HCT116 (cell line): ENCODE results near the gene GMDS. TPM values are rescaled to one million over a fixed set of nuclear protein-coding genes. Genes with fewer than 3 reads are reported as not detected.

Experiments
- ATAC-seq: fragments of 200-7000 bp; cut with Tn5 transposase; 2 replicates; pipeline ENCODE4 v1.9.1; 2020; ENCODE audit warnings: mild to moderate bottlenecking, moderate library complexity
- BruUV-seq: library from RNA; stranded (reverse); fragments of 400-500 nt; replicated peaks from 2 replicates; lab custom pipeline; 2021; lab: Mats Ljungman, UMichigan
- CTCF ChIA-PET: fragments of 300-600 bp; sonication (Branson Sonifier 250); formaldehyde crosslinking; loops from one replicate; lab custom pipeline; 2021; ENCODE audit warnings: antibody characterized with exemption; lab: Charles Lee
- POLR2A ChIA-PET: fragments of 300-600, 350-600 bp; sonication (Branson Sonifier 250); formaldehyde crosslinking; loops from one replicate; lab custom pipeline; 2021; ENCODE audit warnings: antibody characterized with exemption; lab: Charles Lee
- RAD21 ChIA-PET, 2 experiments: fragments of 300-600 bp; sonication (Branson Sonifier 250); formaldehyde crosslinking; loops; one replicate each; lab custom pipeline; 2023; ENCODE audit warnings: low total read pairs in 2 of 2; ENCODE audit not compliant: uncharacterized antibody in 2 of 2, unreplicated experiment in 2 of 2, low non-redundant PET in 1 of 2; lab: Charles Lee
- DNase-seq: peaks from one replicate; pipeline ENCODE4 v3.0.0-alpha.2; 2010; ENCODE audit warnings: low read depth, low spot score
- H2AFZ ChIP-seq: fragments of 200-600 bp; shearing (Covaris generic), sonication (generic); 2 replicates; pipeline ENCODE4 v1.6.1; 2017; ENCODE audit warnings: low read depth, mixed run types, mixed read lengths, antibody characterized with exemption, low read length; ENCODE audit not compliant: poor library complexity, severe bottlenecking
- H3K27ac ChIP-seq: 2 replicates; pipeline ENCODE4 v1.5.1; 2012; ENCODE audit warnings: low read depth, low read length
- H3K27me3 ChIP-seq: fragments of 200-600 bp; sonication (generic); 2 replicates; pipeline ENCODE4 v1.6.1; 2016; ENCODE audit warnings: mixed run types, low read length, mixed read lengths; ENCODE audit not compliant: insufficient read depth
- H3K36me3 ChIP-seq, 2 experiments: fragments of 200-500 bp in 1 of 2; fragments of 200-600 bp in 1 of 2; sonication (Bioruptor generic) in 1 of 2; sonication (generic) in 1 of 2; 2 replicates each; pipeline versions ENCODE4 v1.5.1 to v1.6.1; 2014 to 2016; ENCODE audit warnings: low read length in 2 of 2, inconsistent platforms in 1 of 2, mixed read lengths in 1 of 2, mixed run types in 1 of 2; ENCODE audit not compliant: insufficient read depth in 2 of 2, control insufficient read depth in 1 of 2
- H3K4me1 ChIP-seq, 2 experiments: fragments of 200-600 bp in 1 of 2; sonication (generic) in 1 of 2; 2 replicates each; pipeline versions ENCODE4 v1.5.1 to v1.6.1; 2012 to 2017; ENCODE audit warnings: low read length in 2 of 2, inconsistent platforms in 1 of 2, mild to moderate bottlenecking in 1 of 2, mixed read lengths in 1 of 2, mixed run types in 1 of 2, moderate library complexity in 1 of 2; ENCODE audit not compliant: insufficient read depth in 2 of 2, control insufficient read depth in 1 of 2
- H3K4me2 ChIP-seq: fragments of 200-600 bp; sonication (generic); 2 replicates; pipeline ENCODE4 v1.6.1; 2017; ENCODE audit warnings: mixed run types, low read length, mixed read lengths
- H3K4me3 ChIP-seq, 2 experiments: fragments of 200-600 bp in 1 of 2; sonication (generic) in 1 of 2; replicated peaks in 1 of 2; 2 replicates each; pipeline ENCODE4 v1.5.1; 2011 to 2016; ENCODE audit warnings: low read length in 2 of 2, control low read depth in 1 of 2, low read depth in 1 of 2, mild to moderate bottlenecking in 1 of 2, mixed read lengths in 1 of 2, mixed run types in 1 of 2
- H3K79me2 ChIP-seq: fragments of 200-600 bp; sonication (generic); 2 replicates; pipeline ENCODE4 v1.6.1; 2017; ENCODE audit warnings: mild to moderate bottlenecking, mixed run types, low read length, moderate library complexity, mixed read lengths; ENCODE audit not compliant: insufficient read depth
- H3K9ac ChIP-seq: fragments of 200-600 bp; sonication (generic); 2 replicates; pipeline ENCODE4 v1.6.1; 2016; ENCODE audit warnings: low read length, mixed read lengths
- H3K9me2 ChIP-seq: fragments of 200-600 bp; sonication (generic), shearing (Covaris generic); 2 replicates; pipeline ENCODE4 v1.6.1; 2017; ENCODE audit warnings: mixed run types, mild to moderate bottlenecking, moderate library complexity; ENCODE audit not compliant: insufficient read depth
- H3K9me3 ChIP-seq, 2 experiments: fragments of 200-500 bp in 1 of 2; fragments of 200-600 bp in 1 of 2; sonication (Bioruptor generic) in 1 of 2; sonication (generic) in 1 of 2; 2 replicates each; pipeline ENCODE4 v1.6.1; 2014 to 2017; ENCODE audit warnings: low read length in 2 of 2, mixed read lengths in 2 of 2, inconsistent platforms in 1 of 2, low read depth in 1 of 2, mild to moderate bottlenecking in 1 of 2, mixed run types in 1 of 2, moderate library complexity in 1 of 2; ENCODE audit not compliant: control insufficient read depth in 1 of 2, insufficient read depth in 1 of 2
- H4K20me1 ChIP-seq: fragments of 200-600 bp; sonication (generic), shearing (Covaris generic); 2 replicates; pipeline ENCODE4 v1.6.1; 2017; ENCODE audit warnings: mixed run types, mild to moderate bottlenecking, moderate library complexity; ENCODE audit not compliant: insufficient read depth
- CEBPB ChIP-seq: IDR thresholded peaks from 2 replicates; pipeline ENCODE4 v1.6.1; 2012; ENCODE audit warnings: low read depth
- CTCF ChIP-seq, 3 experiments: fragments of 200-600 bp in 1 of 3; sonication (generic) in 1 of 3; IDR thresholded peaks in 2 of 3; conservative IDR thresholded peaks in 1 of 3; 2 replicates each; pipeline ENCODE4 v1.5.1; 2012 to 2017; ENCODE audit warnings: low read depth in 2 of 3, low read length in 2 of 3, antibody characterized with exemption in 1 of 3, borderline replicate concordance in 1 of 3, control low read depth in 1 of 3, mild to moderate bottlenecking in 1 of 3, mixed read lengths in 1 of 3, mixed run types in 1 of 3, moderate library complexity in 1 of 3; ENCODE audit not compliant: insufficient read depth in 1 of 3
- ELF1 ChIP-seq: IDR thresholded peaks from 2 replicates; pipeline ENCODE4 v1.6.1; 2012; ENCODE audit warnings: low read depth, borderline replicate concordance
- FOSL1 ChIP-seq: IDR thresholded peaks from 2 replicates; pipeline ENCODE4 v1.6.1; 2012; ENCODE audit warnings: low read depth
- RAD21 ChIP-seq: IDR thresholded peaks from 2 replicates; pipeline ENCODE4 v1.6.1; 2012; ENCODE audit warnings: low read depth, mild to moderate bottlenecking
- SRF ChIP-seq: IDR thresholded peaks from 2 replicates; pipeline ENCODE4 v1.6.1; 2012; ENCODE audit warnings: low read depth
- TCF7L2 ChIP-seq: IDR thresholded peaks from 2 replicates; pipeline ENCODE4 v1.7.0; 2011; ENCODE audit warnings: borderline replicate concordance, inconsistent platforms; ENCODE audit not compliant: insufficient read depth, insufficient read length; ENCODE audit errors: extremely low read depth
- YY1 ChIP-seq: IDR thresholded peaks from 2 replicates; pipeline ENCODE4 v1.6.1; 2011; ENCODE audit warnings: low read length, low read depth, moderate library complexity, mild to moderate bottlenecking; ENCODE audit not compliant: insufficient replicate concordance; ENCODE audit errors: extremely low read depth
- ZFX ChIP-seq: fragments of 450-650 bp; IDR thresholded peaks from 2 replicates; pipeline ENCODE4 v1.6.1; 2017
- intact Hi-C: fragments of 100-400 bp; cut with micrococcal nuclease; formaldehyde crosslinking; loops from 2 replicates; pipeline ENCODE4 v1.10.0; 2022
- total RNA-seq: library from RNA; stranded (reverse); gene quantifications from one replicate; pipeline ENCODE4 v1.2.1, GENCODE V29; 2021; ENCODE audit not compliant: unreplicated experiment
- TF ChIP-seq, protein P1 (sequence below): IDR thresholded peaks from 2 replicates; pipeline ENCODE4 v1.6.1; 2012
- TF ChIP-seq, protein P2 (sequence below): IDR thresholded peaks from 2 replicates; pipeline ENCODE4 v1.6.1; 2012; ENCODE audit warnings: low read depth
- TF ChIP-seq, protein P3 (sequence below): IDR thresholded peaks from 2 replicates; pipeline ENCODE4 v1.6.1; 2011; ENCODE audit warnings: mild to moderate bottlenecking, low read length, moderate library complexity; ENCODE audit not compliant: insufficient replicate concordance; ENCODE audit errors: extremely low read depth

GMDS gene
- total RNA-seq, 1 experiment from 2014 or later = 34.4 TPM

DNA sequence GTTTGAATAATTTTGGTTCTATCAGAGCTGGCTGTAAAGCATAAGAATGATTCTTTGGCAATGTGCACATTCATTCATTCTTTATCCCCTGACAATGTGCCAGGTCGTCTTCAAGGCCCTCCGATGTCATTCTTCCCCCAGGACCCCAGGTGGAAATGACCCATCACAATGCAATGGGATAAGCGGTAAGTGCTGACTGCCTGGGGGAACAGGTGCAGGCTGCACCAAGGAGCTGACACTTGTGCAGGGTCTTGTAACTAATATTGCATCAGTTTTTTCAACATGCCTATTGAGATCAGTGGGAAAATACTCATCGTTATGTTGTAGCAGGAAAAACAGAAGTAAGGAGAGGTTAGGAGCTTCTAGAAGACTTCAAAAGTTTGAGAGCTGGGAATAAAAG is 530.1 kb downstream of the GMDS start:
- RAD21 ChIA-PET = no interaction called here

GRCh38 chr6:1714654-1715053 is 530.8 kb downstream of the GMDS start:
- H3K79me2 ChIP-seq = no peaks in the 10 kb centered on the region
- H3K27ac ChIP-seq = no peak overlapping the region
- H3K9me2 ChIP-seq = no peaks in the 10 kb centered on the region
- H3K4me1 ChIP-seq = peaks cover 0 to 9% of the 10 kb centered on the region in 2 experiments; a peak in 1 of 4 replicates
- H3K9me3 ChIP-seq = no peaks in the 10 kb centered on the region
- H3K4me2 ChIP-seq = no peak overlapping the region
- no peak for ATAC-seq
- BruUV-seq = no TSS peak
- no peak for DNase-seq
- H3K4me3 ChIP-seq = no peak overlapping the region
- no peaks in the 10 kb centered on the region for H3K36me3 ChIP-seq
- H3K9ac ChIP-seq = no peak overlapping the region
- no peaks in the 10 kb centered on the region for H3K27me3 ChIP-seq
- H4K20me1 ChIP-seq = no peaks in the 10 kb centered on the region
- ChIA-PET CTCF (no interaction called here), POLR2A (no interaction called here), RAD21 (no interaction called here)
- H2AFZ ChIP-seq = no peak overlapping the region
- intact Hi-C loops = no loop called here
- TF ChIP-seq YY1 (no peak), ELF1 (no peak), CTCF (IDR thresholded peaks at IDR 0.05 in 2 of 3, conservative IDR thresholded peaks at IDR 0.05 in 1 of 3; ENCODE audit: borderline replicate concordance in 1 of 3, insufficient read depth in 1 of 3, low read depth in 2 of 3, low read length in 2 of 3) (no peak), FOSL1 (no peak), RAD21 (no peak), SRF (no peak)
- TF ChIP-seq, protein P1, sequence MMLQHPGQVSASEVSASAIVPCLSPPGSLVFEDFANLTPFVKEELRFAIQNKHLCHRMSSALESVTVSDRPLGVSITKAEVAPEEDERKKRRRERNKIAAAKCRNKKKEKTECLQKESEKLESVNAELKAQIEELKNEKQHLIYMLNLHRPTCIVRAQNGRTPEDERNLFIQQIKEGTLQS = no peak
- TF ChIP-seq, protein P2, sequence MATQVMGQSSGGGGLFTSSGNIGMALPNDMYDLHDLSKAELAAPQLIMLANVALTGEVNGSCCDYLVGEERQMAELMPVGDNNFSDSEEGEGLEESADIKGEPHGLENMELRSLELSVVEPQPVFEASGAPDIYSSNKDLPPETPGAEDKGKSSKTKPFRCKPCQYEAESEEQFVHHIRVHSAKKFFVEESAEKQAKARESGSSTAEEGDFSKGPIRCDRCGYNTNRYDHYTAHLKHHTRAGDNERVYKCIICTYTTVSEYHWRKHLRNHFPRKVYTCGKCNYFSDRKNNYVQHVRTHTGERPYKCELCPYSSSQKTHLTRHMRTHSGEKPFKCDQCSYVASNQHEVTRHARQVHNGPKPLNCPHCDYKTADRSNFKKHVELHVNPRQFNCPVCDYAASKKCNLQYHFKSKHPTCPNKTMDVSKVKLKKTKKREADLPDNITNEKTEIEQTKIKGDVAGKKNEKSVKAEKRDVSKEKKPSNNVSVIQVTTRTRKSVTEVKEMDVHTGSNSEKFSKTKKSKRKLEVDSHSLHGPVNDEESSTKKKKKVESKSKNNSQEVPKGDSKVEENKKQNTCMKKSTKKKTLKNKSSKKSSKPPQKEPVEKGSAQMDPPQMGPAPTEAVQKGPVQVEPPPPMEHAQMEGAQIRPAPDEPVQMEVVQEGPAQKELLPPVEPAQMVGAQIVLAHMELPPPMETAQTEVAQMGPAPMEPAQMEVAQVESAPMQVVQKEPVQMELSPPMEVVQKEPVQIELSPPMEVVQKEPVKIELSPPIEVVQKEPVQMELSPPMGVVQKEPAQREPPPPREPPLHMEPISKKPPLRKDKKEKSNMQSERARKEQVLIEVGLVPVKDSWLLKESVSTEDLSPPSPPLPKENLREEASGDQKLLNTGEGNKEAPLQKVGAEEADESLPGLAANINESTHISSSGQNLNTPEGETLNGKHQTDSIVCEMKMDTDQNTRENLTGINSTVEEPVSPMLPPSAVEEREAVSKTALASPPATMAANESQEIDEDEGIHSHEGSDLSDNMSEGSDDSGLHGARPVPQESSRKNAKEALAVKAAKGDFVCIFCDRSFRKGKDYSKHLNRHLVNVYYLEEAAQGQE = no peak

More for the DNA sequence above, 530.1 kb downstream of the GMDS start:
- ChIA-PET POLR2A (no interaction called here), CTCF (no interaction called here)
- Histone ChIP-seq H3K9ac (no peak overlapping the region), H3K4me2 (no peak overlapping the region), H3K27ac (no peak overlapping the region), H3K27me3 (no peaks in the 10 kb centered on the region), H3K4me1 (peaks cover 0 to 9% of the 10 kb centered on the region in 2 experiments; a peak in 1 of 4 replicates), H4K20me1 (no peaks in the 10 kb centered on the region), H3K36me3 (no peaks in the 10 kb centered on the region), H3K9me3 (no peaks in the 10 kb centered on the region), H3K79me2 (no peaks in the 10 kb centered on the region), H2AFZ (no peak overlapping the region), H3K4me3 (no peak overlapping the region), H3K9me2 (no peaks in the 10 kb centered on the region)
- ATAC-seq (no peak), DNase-seq (no peak)
- intact Hi-C loops = no loop called here
- BruUV-seq = no TSS peak
- no peak for TF ChIP-seq TCF7L2
- TF ChIP-seq CEBPB = no peak
- TF ChIP-seq ZFX = no peak
- no peak for TF ChIP-seq ELF1
- TF ChIP-seq, protein P3, sequence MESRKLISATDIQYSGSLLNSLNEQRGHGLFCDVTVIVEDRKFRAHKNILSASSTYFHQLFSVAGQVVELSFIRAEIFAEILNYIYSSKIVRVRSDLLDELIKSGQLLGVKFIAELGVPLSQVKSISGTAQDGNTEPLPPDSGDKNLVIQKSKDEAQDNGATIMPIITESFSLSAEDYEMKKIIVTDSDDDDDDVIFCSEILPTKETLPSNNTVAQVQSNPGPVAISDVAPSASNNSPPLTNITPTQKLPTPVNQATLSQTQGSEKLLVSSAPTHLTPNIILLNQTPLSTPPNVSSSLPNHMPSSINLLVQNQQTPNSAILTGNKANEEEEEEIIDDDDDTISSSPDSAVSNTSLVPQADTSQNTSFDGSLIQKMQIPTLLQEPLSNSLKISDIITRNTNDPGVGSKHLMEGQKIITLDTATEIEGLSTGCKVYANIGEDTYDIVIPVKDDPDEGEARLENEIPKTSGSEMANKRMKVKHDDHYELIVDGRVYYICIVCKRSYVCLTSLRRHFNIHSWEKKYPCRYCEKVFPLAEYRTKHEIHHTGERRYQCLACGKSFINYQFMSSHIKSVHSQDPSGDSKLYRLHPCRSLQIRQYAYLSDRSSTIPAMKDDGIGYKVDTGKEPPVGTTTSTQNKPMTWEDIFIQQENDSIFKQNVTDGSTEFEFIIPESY = no peak
